Hepatocyte (in vitro differentiated cells): ENCODE data around the gene PLA2G2C.

ENCODE experiments used
- EZH2 ChIP-seq: fragments of 200-600 bp; sonication (generic); IDR thresholded peaks from 2 replicates; pipeline ENCODE4 v1.6.1; 2016; ENCODE audit warnings: antibody characterized with exemption, mild to moderate bottlenecking, borderline replicate concordance
- EZH2phosphoT487 ChIP-seq: fragments of 200-600 bp; sonication (generic); IDR thresholded peaks from one replicate; pipeline ENCODE4 v1.6.1; 2018; ENCODE audit warnings: antibody characterized with exemption, mild to moderate bottlenecking, low read depth, moderate library complexity; ENCODE audit not compliant: unreplicated experiment, severe bottlenecking
- TF ChIP-seq, protein P1 (sequence below): fragments of 200-600 bp; sonication (generic); IDR thresholded peaks from 2 replicates; pipeline ENCODE4 v1.5.1; 2016; ENCODE audit warnings: antibody characterized with exemption, mild to moderate bottlenecking; ENCODE audit not compliant: poor library complexity

DNA sequence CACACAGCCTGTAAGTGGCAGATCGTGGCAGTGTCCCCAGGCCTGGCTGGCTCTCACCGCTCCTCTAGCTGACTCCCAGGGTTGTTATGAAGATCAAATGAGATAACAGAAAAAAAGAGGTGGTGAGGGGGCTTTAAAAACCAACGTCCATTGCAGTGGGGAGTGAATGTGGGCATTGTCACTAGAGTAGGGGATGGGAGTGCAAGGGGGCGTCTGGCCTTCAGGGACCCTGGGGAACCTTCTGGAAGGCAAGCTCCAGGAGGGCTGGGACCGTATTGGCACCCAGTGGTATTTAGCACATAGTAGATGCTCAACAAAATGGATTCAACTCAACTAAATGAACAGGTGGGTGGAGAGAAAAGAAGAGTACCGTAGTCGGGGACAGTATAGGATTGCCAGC is 70.4 kb downstream of the PLA2G2C start:
- no peak for TF ChIP-seq EZH2phosphoT487
- TF ChIP-seq, protein P1, sequence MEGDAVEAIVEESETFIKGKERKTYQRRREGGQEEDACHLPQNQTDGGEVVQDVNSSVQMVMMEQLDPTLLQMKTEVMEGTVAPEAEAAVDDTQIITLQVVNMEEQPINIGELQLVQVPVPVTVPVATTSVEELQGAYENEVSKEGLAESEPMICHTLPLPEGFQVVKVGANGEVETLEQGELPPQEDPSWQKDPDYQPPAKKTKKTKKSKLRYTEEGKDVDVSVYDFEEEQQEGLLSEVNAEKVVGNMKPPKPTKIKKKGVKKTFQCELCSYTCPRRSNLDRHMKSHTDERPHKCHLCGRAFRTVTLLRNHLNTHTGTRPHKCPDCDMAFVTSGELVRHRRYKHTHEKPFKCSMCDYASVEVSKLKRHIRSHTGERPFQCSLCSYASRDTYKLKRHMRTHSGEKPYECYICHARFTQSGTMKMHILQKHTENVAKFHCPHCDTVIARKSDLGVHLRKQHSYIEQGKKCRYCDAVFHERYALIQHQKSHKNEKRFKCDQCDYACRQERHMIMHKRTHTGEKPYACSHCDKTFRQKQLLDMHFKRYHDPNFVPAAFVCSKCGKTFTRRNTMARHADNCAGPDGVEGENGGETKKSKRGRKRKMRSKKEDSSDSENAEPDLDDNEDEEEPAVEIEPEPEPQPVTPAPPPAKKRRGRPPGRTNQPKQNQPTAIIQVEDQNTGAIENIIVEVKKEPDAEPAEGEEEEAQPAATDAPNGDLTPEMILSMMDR, result no peak
- TF ChIP-seq EZH2, result no peak
